Breast epithelium (tissue), 3 donors: Measurements from ENCODE around the gene RPS26.

Experiments
- POLR2A ChIP-seq: fragments of 450-650 bp; IDR thresholded peaks from one replicate; pipeline ENCODE4 v1.6.1; 2016; ENCODE audit warnings: antibody characterized with exemption, mild to moderate bottlenecking, moderate library complexity
- POLR2AphosphoS5 ChIP-seq, 3 donors: sonication (generic); formaldehyde crosslinking; IDR thresholded peaks; one replicate each; pipeline ENCODE4 v1.6.1; 2017; ENCODE audit warnings: antibody characterized with exemption in 3 of 3
- TF ChIP-seq, protein P1 (sequence below), 3 donors: fragments of 450-650 bp; IDR thresholded peaks; one replicate each; pipeline ENCODE4 v1.5.1; 2016 to 2017; ENCODE audit warnings: antibody characterized with exemption in 3 of 3, mild to moderate bottlenecking in 3 of 3, moderate library complexity in 3 of 3

DNA sequence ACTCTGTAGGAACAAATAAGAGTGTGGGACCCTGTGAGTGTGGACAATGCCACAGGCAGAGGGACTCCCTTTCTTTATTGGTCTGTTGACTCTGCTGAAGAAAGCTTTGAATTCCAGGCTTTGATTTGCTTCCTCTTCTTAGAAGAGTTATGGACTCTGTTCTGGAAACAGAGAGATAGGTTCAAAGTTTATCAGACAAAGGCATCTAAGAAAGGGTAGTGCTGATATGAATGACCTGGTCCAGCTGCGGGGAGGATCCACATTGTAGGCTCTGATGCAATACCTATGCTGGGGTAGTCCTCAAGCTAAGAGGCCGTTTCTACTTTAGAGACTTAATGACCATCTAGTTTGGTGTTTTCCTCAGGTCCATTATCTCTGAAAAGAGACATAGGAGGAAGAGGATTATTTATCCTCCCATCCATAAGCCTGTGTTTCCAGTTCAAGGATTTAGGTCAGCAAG, 31.6 kb upstream of the RPS26 start:
- TF ChIP-seq, protein P1, sequence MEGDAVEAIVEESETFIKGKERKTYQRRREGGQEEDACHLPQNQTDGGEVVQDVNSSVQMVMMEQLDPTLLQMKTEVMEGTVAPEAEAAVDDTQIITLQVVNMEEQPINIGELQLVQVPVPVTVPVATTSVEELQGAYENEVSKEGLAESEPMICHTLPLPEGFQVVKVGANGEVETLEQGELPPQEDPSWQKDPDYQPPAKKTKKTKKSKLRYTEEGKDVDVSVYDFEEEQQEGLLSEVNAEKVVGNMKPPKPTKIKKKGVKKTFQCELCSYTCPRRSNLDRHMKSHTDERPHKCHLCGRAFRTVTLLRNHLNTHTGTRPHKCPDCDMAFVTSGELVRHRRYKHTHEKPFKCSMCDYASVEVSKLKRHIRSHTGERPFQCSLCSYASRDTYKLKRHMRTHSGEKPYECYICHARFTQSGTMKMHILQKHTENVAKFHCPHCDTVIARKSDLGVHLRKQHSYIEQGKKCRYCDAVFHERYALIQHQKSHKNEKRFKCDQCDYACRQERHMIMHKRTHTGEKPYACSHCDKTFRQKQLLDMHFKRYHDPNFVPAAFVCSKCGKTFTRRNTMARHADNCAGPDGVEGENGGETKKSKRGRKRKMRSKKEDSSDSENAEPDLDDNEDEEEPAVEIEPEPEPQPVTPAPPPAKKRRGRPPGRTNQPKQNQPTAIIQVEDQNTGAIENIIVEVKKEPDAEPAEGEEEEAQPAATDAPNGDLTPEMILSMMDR (IDR thresholded peaks at IDR 0.05) = no peak
- TF ChIP-seq POLR2AphosphoS5 (IDR thresholded peaks at IDR 0.05) = no peak
- no peak for TF ChIP-seq POLR2A
